ENCODE data around the gene SMIM23. TPM values are rescaled to one million over a fixed set of nuclear protein-coding genes. Genes with fewer than 3 reads are reported as not detected.

The SMIM23 gene
- total RNA-seq, 8 experiments from 2014 or later: not detected

- no peak overlapping the region for H3K4me3 ChIP-seq
- no peak for ATAC-seq (replicated peaks in 6 of 8)
- 55 to 100% (median 66%) methylated on average over 1 of the region's 1 CpG; no CpG with 5 or more reads in 4 of the 10 experiments for WGBS, 10 experiments
- in situ Hi-C loops (cut with MboI; ENCODE audit: low pct_unique_long_range_greater_than_20kb in 2 of 9, low sequenced_read_pairs in 9 of 9, unreplicated experiment in 9 of 9): loop anchor here in 1 of 9 experiments (25.0 kb wide), 1 partner anchor 218 kb away; no protein-coding TSS in a partner anchor
- H3K4me1 ChIP-seq (replicated peaks in 1 of 2): peaks cover 0 to 2% of the 10 kb centered on the region in 2 donors
- H3K27ac ChIP-seq: no peak overlapping the region
Observed at GRCh38 chr5:171830686-171831085, 45.1 kb downstream of the SMIM23 start.

- H3K4me3 ChIP-seq: no peak overlapping the region
- in situ Hi-C loops (cut with MboI; ENCODE audit: low pct_unique_long_range_greater_than_20kb in 2 of 9, low sequenced_read_pairs in 9 of 9, unreplicated experiment in 9 of 9): loop anchor here in 1 of 9 experiments (25.0 kb wide), 1 partner anchor 220 kb away; no protein-coding TSS in a partner anchor
- H3K27ac ChIP-seq: no peak overlapping the region
- 0 to 100% (median 62%) methylated on average over 1 to 2 of the region's 2 CpGs; no CpG with 5 or more reads in 1 of the 10 experiments for WGBS, 10 experiments
- no peak for ATAC-seq (replicated peaks in 6 of 8)
- H3K4me1 ChIP-seq (replicated peaks in 1 of 2): no peaks in the 10 kb centered on the region
Observed at GRCh38 chr5:171832775-171833174, 47.2 kb downstream of the SMIM23 start.

GRCh38 chr5:171834461-171834860 is 48.8 kb downstream of the SMIM23 start:
- 54 to 100% (median 91%) methylated on average over 2 of the region's 2 CpGs; no CpG with 5 or more reads in 1 of the 10 experiments for WGBS, 10 experiments
- in situ Hi-C loops (cut with MboI; ENCODE audit: low pct_unique_long_range_greater_than_20kb in 2 of 9, low sequenced_read_pairs in 9 of 9, unreplicated experiment in 9 of 9): loop anchor here in 1 of 9 experiments (25.0 kb wide), 1 partner anchor 222 kb away; no protein-coding TSS in a partner anchor
- ATAC-seq (replicated peaks in 6 of 8): no peak

GRCh38 chr5:171835066-171835465 is 49.4 kb downstream of the SMIM23 start:
- Histone ChIP-seq H3K27ac (no peak overlapping the region), H3K4me1 (replicated peaks in 1 of 2) (no peaks in the 10 kb centered on the region), H3K4me3 (no peak overlapping the region)
- WGBS, 10 experiments: 40 to 73% (median 60%) methylated on average over 1 to 6 of the region's 7 CpGs; no CpG with 5 or more reads in 2 of the 10 experiments
- ATAC-seq (replicated peaks in 6 of 8): no peak
- in situ Hi-C loops (cut with MboI; ENCODE audit: low pct_unique_long_range_greater_than_20kb in 2 of 9, low sequenced_read_pairs in 9 of 9, unreplicated experiment in 9 of 9): loop anchor here in 1 of 9 experiments (25.0 kb wide), 1 partner anchor 223 kb away; no protein-coding TSS in a partner anchor

More at GRCh38 chr5:171834461-171834860, 48.8 kb downstream of the SMIM23 start:
- no peak overlapping the region for H3K4me3 ChIP-seq
- no peak overlapping the region for H3K27ac ChIP-seq
- H3K4me1 ChIP-seq (replicated peaks in 1 of 2): no peaks in the 10 kb centered on the region

- no peaks in the 10 kb centered on the region for H3K4me1 ChIP-seq (replicated peaks in 1 of 2)
- no peak overlapping the region for H3K27ac ChIP-seq
- no peak overlapping the region for H3K4me3 ChIP-seq
- in situ Hi-C loops (cut with MboI; ENCODE audit: low pct_unique_long_range_greater_than_20kb in 2 of 9, low sequenced_read_pairs in 9 of 9, unreplicated experiment in 9 of 9): loop anchor here in 1 of 9 experiments (25.0 kb wide), 1 partner anchor 225 kb away; no protein-coding TSS in a partner anchor
- no peak for ATAC-seq (replicated peaks in 6 of 8)
Observed at GRCh38 chr5:171837522-171837921, 51.9 kb downstream of the SMIM23 start.

GRCh38 chr5:171838066-171838465 is 52.4 kb downstream of the SMIM23 start:
- ATAC-seq (replicated peaks in 6 of 8): peak in 1 of 8 experiments; percentile 33
- no peaks in the 10 kb centered on the region for H3K4me1 ChIP-seq (replicated peaks in 1 of 2)
- WGBS, 10 experiments: 20 to 90% (median 60%) methylated on average over 1 to 4 of the region's 12 CpGs; no CpG with 5 or more reads in 5 of the 10 experiments
- H3K27ac ChIP-seq: no peak overlapping the region
- in situ Hi-C loops (cut with MboI; ENCODE audit: low pct_unique_long_range_greater_than_20kb in 2 of 9, low sequenced_read_pairs in 9 of 9, unreplicated experiment in 9 of 9): loop anchor here in 1 of 9 experiments (25.0 kb wide), 1 partner anchor 226 kb away; no protein-coding TSS in a partner anchor
- H3K4me3 ChIP-seq: no peak overlapping the region

GRCh38 chr5:171839112-171839511 is 53.5 kb downstream of the SMIM23 start:
- 20 to 90% (median 69%) methylated on average over 1 to 2 of the region's 2 CpGs; no CpG with 5 or more reads in 6 of the 10 experiments for WGBS, 10 experiments
- no peaks in the 10 kb centered on the region for H3K4me1 ChIP-seq (replicated peaks in 1 of 2)
- no peak overlapping the region for H3K27ac ChIP-seq
- H3K4me3 ChIP-seq: no peak overlapping the region
- in situ Hi-C loops (cut with MboI; ENCODE audit: low pct_unique_long_range_greater_than_20kb in 2 of 9, low sequenced_read_pairs in 9 of 9, unreplicated experiment in 9 of 9): loop anchor here in 1 of 9 experiments (25.0 kb wide), 1 partner anchor 227 kb away; no protein-coding TSS in a partner anchor
- ATAC-seq (replicated peaks in 6 of 8): no peak

GRCh38 chr5:171840066-171840465 is 54.4 kb downstream of the SMIM23 start:
- 0 to 62% methylated on average over 1 to 2 of the region's 2 CpGs; no CpG with 5 or more reads in 8 of the 10 experiments for WGBS, 10 experiments
- no peak overlapping the region for H3K27ac ChIP-seq
- in situ Hi-C loops (cut with MboI; ENCODE audit: low pct_unique_long_range_greater_than_20kb in 2 of 9, low sequenced_read_pairs in 9 of 9, unreplicated experiment in 9 of 9): loop anchor here in 1 of 9 experiments (25.0 kb wide), 1 partner anchor 228 kb away; no protein-coding TSS in a partner anchor

More at GRCh38 chr5:171840066-171840465, 54.4 kb downstream of the SMIM23 start:
- peak in 2 of 8 experiments; percentile 24 to 25 for ATAC-seq (replicated peaks in 6 of 8)
- Histone ChIP-seq H3K4me3 (no peak overlapping the region), H3K4me1 (replicated peaks in 1 of 2) (no peaks in the 10 kb centered on the region)

Other genes with a start within 250 kb of the SMIM23 start
- 10 to 100 TPM; 43.5 to 86.7 (median 58.9) TPM for gene FBXW11, start 220.8 kb downstream of the SMIM23 start, total RNA-seq